Stomach (tissue), 9 donors: ENCODE results near the gene SLC6A8. TPM values are rescaled to one million over a fixed set of nuclear protein-coding genes. Genes with fewer than 3 reads are reported as not detected.

Experiments
- DNase-seq, 2 donors: peaks; one replicate each; pipeline versions ENCODE4 v3.0.0 to v3.0.0-alpha.2; 2013 to 2019
- H3K27ac ChIP-seq, 5 donors: fragments of 200-600 bp in 4 of 5; sonication (generic) in 4 of 5; one replicate each; pipeline ENCODE4 v1.5.1; 2013 to 2019; ENCODE audit warnings: mild to moderate bottlenecking in 1 of 5, moderate library complexity in 1 of 5
- H3K27me3 ChIP-seq, 3 donors: fragments of 200-600 bp; sonication (generic); one replicate each; pipeline ENCODE4 v1.5.1; 2017 to 2019; ENCODE audit warnings: mixed run types in 1 of 3
- H3K36me3 ChIP-seq, 4 donors: fragments of 200-600 bp; sonication (generic); 1 replicate in 3 of 4; 2 replicates in 1 of 4; pipeline ENCODE4 v1.5.1; 2016 to 2019
- H3K4me1 ChIP-seq, 4 donors: fragments of 200-600 bp; sonication (generic); one replicate each; pipeline ENCODE4 v1.5.1; 2016 to 2019
- H3K4me3 ChIP-seq, 4 donors: fragments of 200-600 bp; sonication (generic) in 3 of 4; one replicate each; pipeline ENCODE4 v1.5.1; 2016 to 2019; ENCODE audit warnings: mild to moderate bottlenecking in 1 of 4
- H3K9me3 ChIP-seq, 4 donors: fragments of 200-600 bp; sonication (generic); one replicate each; pipeline ENCODE4 v1.5.1; 2016 to 2019
- CTCF ChIP-seq, 7 experiments: fragments of 450-650 bp in 4 of 7; fragments of 200-600 bp in 3 of 7; sonication (generic) in 3 of 7; IDR thresholded peaks; one replicate each; pipeline ENCODE4 v1.5.1; 2016 to 2019; ENCODE audit warnings: antibody characterized with exemption in 7 of 7, control low read depth in 2 of 7, mild to moderate bottlenecking in 1 of 7
- EP300 ChIP-seq: sonication (generic); formaldehyde crosslinking; IDR thresholded peaks from one replicate; pipeline ENCODE4 v1.6.1; 2017; ENCODE audit warnings: antibody characterized with exemption
- POLR2A ChIP-seq, 4 donors: fragments of 450-650 bp; IDR thresholded peaks; one replicate each; pipeline ENCODE4 v1.6.1; 2016; ENCODE audit warnings: antibody characterized with exemption in 4 of 4, control low read depth in 2 of 4, mild to moderate bottlenecking in 1 of 4, moderate library complexity in 1 of 4
- POLR2AphosphoS5 ChIP-seq, 3 donors: sonication (generic); formaldehyde crosslinking; IDR thresholded peaks; one replicate each; pipeline ENCODE4 v1.6.1; 2016; ENCODE audit warnings: antibody characterized with exemption in 3 of 3
- WGBS, 5 donors: extraction: QIAGEN DNeasy Blood & Tissue Kit in 3 of 5; methylation state at CpG; one replicate each; pipeline versions ENCODE4 v1.1.5 to v1.1.7; 2013 to 2018; 5-methylcytosine and 5-hydroxymethylcytosine counted together
- intact Hi-C: fragments of 100-400 bp; cut with DNase I; formaldehyde crosslinking; loops from one replicate; pipeline ENCODE4 v1.15.1; 2023; ENCODE audit warnings: low total_unique reads
- polyA plus RNA-seq, 3 donors: library from polyadenylated mRNA; stranded (reverse); fragments of 200-250 nt; gene quantifications; one replicate each; pipeline ENCODE4 v1.2.3, GENCODE V29; 2013
- total RNA-seq, 5 donors: library from RNA; depleted of rRNA; stranded (reverse); fragments of >200 nt; gene quantifications; one replicate each; pipeline versions ENCODE4 v1.1.0 to v1.2.3, GENCODE V29; 2014 to 2016
- donor health status: healthy with polysubstance abuse.
- donor health status: Bipolar disorder and iron deficiency.
- donor health status: healthy.

Gene SLC6A8
- total and polyA plus RNA-seq, 8 donors = 7.3 to 32.7 (median 18.9) TPM

GRCh38 chrX:153639177-153640044 lies 48.3 kb upstream of the SLC6A8 start:
- Histone ChIP-seq H3K27me3 (peaks cover 10 to 51% (median 39%) of the 10 kb centered on the region in 3 donors), H3K4me1 (peaks cover 0 to 24% (median 22%) of the 10 kb centered on the region in 4 donors), H3K9me3 (no peaks in the 10 kb centered on the region), H3K27ac (no peak overlapping the region), H3K36me3 (no peaks in the 10 kb centered on the region), H3K4me3 (no peak overlapping the region)
- peak; percentile 4 to 20 for DNase-seq
- 71 to 84% (median 76%) methylated on average over 8 to 28 of the region's 28 CpGs for WGBS, 5 donors
- TF ChIP-seq POLR2A (IDR thresholded peaks at IDR 0.05) (no peak), CTCF (IDR thresholded peaks at IDR 0.05) (no peak), EP300 (no peak), POLR2AphosphoS5 (IDR thresholded peaks at IDR 0.05) (no peak)
- intact Hi-C loops = no loop called here

GRCh38 chrX:153640045-153640686 lies 47.6 kb upstream of the SLC6A8 start:
- Histone ChIP-seq H3K27ac (no peak overlapping the region), H3K36me3 (no peaks in the 10 kb centered on the region), H3K27me3 (peaks cover 17 to 58% (median 41%) of the 10 kb centered on the region in 3 donors), H3K9me3 (no peaks in the 10 kb centered on the region), H3K4me1 (peaks cover 0 to 28% (median 22%) of the 10 kb centered on the region in 4 donors), H3K4me3 (no peak overlapping the region)
- TF ChIP-seq POLR2A (IDR thresholded peaks at IDR 0.05) (no peak), POLR2AphosphoS5 (IDR thresholded peaks at IDR 0.05) (no peak), EP300 (no peak), CTCF (IDR thresholded peaks at IDR 0.05) (no peak)
- DNase-seq = peak in 1 of 2 donors; percentile 17
- 79 to 90% (median 87%) methylated on average over 11 to 23 of the region's 23 CpGs for WGBS, 5 donors
- intact Hi-C loops = no loop called here

GRCh38 chrX:153640736-153641575 lies 46.8 kb upstream of the SLC6A8 start:
- 53 to 61% (median 59%) methylated on average over 9 to 26 of the region's 26 CpGs for WGBS, 5 donors

More at GRCh38 chrX:153640736-153641575, 46.8 kb upstream of the SLC6A8 start:
- no peaks in the 10 kb centered on the region for H3K36me3 ChIP-seq
- peaks cover 0 to 28% (median 22%) of the 10 kb centered on the region in 4 donors for H3K4me1 ChIP-seq
- H3K4me3 ChIP-seq = no peak overlapping the region
- DNase-seq = peak; percentile 3 to 16
- TF ChIP-seq POLR2A (IDR thresholded peaks at IDR 0.05) (no peak), POLR2AphosphoS5 (IDR thresholded peaks at IDR 0.05) (no peak), EP300 (no peak), CTCF (IDR thresholded peaks at IDR 0.05) (no peak)
- H3K9me3 ChIP-seq = no peaks in the 10 kb centered on the region
- peaks cover 18 to 65% (median 49%) of the 10 kb centered on the region in 3 donors for H3K27me3 ChIP-seq
- no peak overlapping the region for H3K27ac ChIP-seq
- intact Hi-C loops = no loop called here
